HG02981 (cell line): ENCODE data around the gene CIB1.

ENCODE experiments used
- ATAC-seq: cut with Tn5 transposase; IDR thresholded peaks from one replicate; pipeline ENCODE4 v1.9.1; 2021; ENCODE audit warnings: mild to moderate bottlenecking, moderate library complexity; ENCODE audit not compliant: unreplicated experiment

Gene CIB1

GRCh38 chr15:90219421-90220141, 14.2 kb downstream of the CIB1 start:
- no peak for ATAC-seq

- no peak for ATAC-seq
These were observed 15.9 kb downstream of the CIB1 start for GRCh38 chr15:90217671-90218394.

- no peak for ATAC-seq
These were observed 19.1 kb downstream of the CIB1 start for GRCh38 chr15:90214553-90215196.

GRCh38 chr15:90213818-90214204, 19.9 kb downstream of the CIB1 start:
- no peak for ATAC-seq

- no peak for ATAC-seq
These were observed 20.5 kb downstream of the CIB1 start for GRCh38 chr15:90213122-90213817.

- ATAC-seq = no peak
These were observed 21.3 kb downstream of the CIB1 start for GRCh38 chr15:90212221-90213098.

GRCh38 chr15:90211440-90212143, 22.1 kb downstream of the CIB1 start:
- ATAC-seq = no peak

GRCh38 chr15:90211009-90211408, 22.7 kb downstream of the CIB1 start:
- ATAC-seq = no peak

GRCh38 chr15:90210593-90210992, 23.1 kb downstream of the CIB1 start:
- no peak for ATAC-seq

GRCh38 chr15:90209591-90209990, 24.1 kb downstream of the CIB1 start:
- ATAC-seq = no peak

- ATAC-seq = no peak
These were observed 25.4 kb downstream of the CIB1 start for GRCh38 chr15:90208356-90208755.

GRCh38 chr15:90207252-90207651, 26.5 kb downstream of the CIB1 start:
- no peak for ATAC-seq

GRCh38 chr15:90205886-90206285, 27.9 kb downstream of the CIB1 start:
- no peak for ATAC-seq

- ATAC-seq = no peak
These were observed 28.5 kb downstream of the CIB1 start for GRCh38 chr15:90205050-90205848.

- no peak for ATAC-seq
These were observed 29.8 kb downstream of the CIB1 start for GRCh38 chr15:90203922-90204321.

- no peak for ATAC-seq
These were observed 30.3 kb downstream of the CIB1 start for GRCh38 chr15:90203473-90203872.

GRCh38 chr15:90202929-90203328, 30.8 kb downstream of the CIB1 start:
- ATAC-seq = no peak

- no peak for ATAC-seq
These were observed 31.8 kb downstream of the CIB1 start for GRCh38 chr15:90201944-90202375.
